Stimulated activated CD8-positive, alpha-beta memory T cell treated with anti-CD3 and anti-CD28 coated beads, Interleukin-12 subunit alpha, Interleukin-12 subunit beta, amount 100 ng/mL, for 1 hour (primary cell): ENCODE measurements around the gene SNX1.

ENCODE experiments used
- DNase-seq: peaks from one replicate; pipeline ENCODE4 v3.0.0-alpha.2; 2020; ENCODE audit warnings: low read depth

The SNX1 gene

GRCh38 chr15:64146520-64146884 is 50.7 kb downstream of the SNX1 start:
- DNase-seq = no peak

GRCh38 chr15:64146885-64147681 is 51.3 kb downstream of the SNX1 start:
- no peak for DNase-seq

- no peak for DNase-seq
These were observed 52.4 kb downstream of the SNX1 start for GRCh38 chr15:64148168-64148567.

GRCh38 chr15:64148581-64148980 is 52.8 kb downstream of the SNX1 start:
- no peak for DNase-seq

- no peak for DNase-seq
These were observed 53.6 kb downstream of the SNX1 start for GRCh38 chr15:64149424-64149823.

- DNase-seq = no peak
These were observed 54.3 kb downstream of the SNX1 start for GRCh38 chr15:64149893-64150578.

GRCh38 chr15:64151727-64152506 is 56.1 kb downstream of the SNX1 start, which contains the start of gene SNX22:
SNX22 (plus strand) TSS chr15:64151731; CDS start chr15:64151776, 45 bp downstream.
- no peak for DNase-seq

GRCh38 chr15:64152507-64153387 is 57.0 kb downstream of the SNX1 start:
- no peak for DNase-seq

GRCh38 chr15:64153480-64154367 is 57.9 kb downstream of the SNX1 start:
- DNase-seq = peak; percentile 83

GRCh38 chr15:64155802-64156651 is 60.2 kb downstream of the SNX1 start:
- DNase-seq = no peak

GRCh38 chr15:64156652-64157331 is 61.0 kb downstream of the SNX1 start:
- no peak for DNase-seq

GRCh38 chr15:64157599-64158125 is 61.9 kb downstream of the SNX1 start:
- DNase-seq = no peak

- DNase-seq = no peak
These were observed 62.8 kb downstream of the SNX1 start for GRCh38 chr15:64158363-64159134.

GRCh38 chr15:64161688-64162477 is 66.1 kb downstream of the SNX1 start:
- DNase-seq = no peak

GRCh38 chr15:64162478-64162868 is 66.7 kb downstream of the SNX1 start:
- DNase-seq = no peak

- DNase-seq = peak; percentile 93
These were observed 67.3 kb downstream of the SNX1 start, which contains the start of gene PPIB for GRCh38 chr15:64162869-64163658. PPIB (minus strand) TSS chr15:64163022; CDS start chr15:64162986, 36 bp downstream.
